ENCODE measurements around the gene SURF4.

The SURF4 gene

DNA sequence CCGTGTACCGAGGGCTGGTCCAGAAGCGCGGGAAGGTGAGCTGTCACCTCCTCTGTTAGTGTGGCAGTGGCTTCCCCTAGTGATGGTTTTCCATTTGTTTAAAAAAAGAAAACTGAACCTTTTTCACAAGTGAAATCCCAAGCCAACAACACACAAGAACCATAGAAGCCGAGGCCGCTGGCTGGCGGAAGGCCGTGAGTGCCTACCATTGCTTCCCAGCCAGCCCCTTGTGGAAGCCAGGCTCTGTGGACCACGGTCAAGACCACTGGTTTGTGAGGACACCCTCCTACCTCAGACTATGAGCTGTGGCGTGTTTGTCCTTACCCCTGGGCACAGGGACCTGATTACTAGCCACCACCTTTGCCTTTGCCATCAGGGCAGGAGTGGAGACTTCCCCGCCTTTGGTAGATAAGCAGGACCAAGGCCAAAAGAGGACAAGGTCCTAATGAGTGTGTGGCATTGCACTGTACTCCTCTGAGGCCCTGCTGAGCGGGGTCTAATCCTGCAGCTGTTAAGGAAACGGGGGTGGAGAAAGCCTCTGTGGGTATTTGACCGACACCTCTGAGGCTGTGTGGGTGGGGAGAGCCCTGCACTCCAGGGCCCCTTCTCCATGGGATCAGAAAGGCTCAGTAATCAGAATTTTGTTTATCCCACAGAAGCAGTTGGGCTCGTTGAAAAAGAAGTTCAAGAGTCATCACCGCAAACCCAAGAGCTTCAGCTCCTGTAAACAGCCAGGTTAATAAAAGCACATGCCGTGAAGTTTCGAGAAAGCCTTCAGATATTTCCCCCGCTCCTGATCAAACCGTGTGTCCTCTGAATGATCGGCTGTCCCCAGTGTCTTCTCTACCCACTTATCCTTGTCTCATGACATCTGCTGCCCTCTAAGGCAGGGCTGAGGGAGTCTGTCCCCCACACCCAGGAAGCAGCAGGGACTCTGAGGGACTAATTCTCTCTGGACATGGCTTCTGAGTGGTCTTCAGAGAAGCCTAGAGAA lies 15.2 kb downstream of the SURF4 start:
- H3K36me3 ChIP-seq (ENCODE audit: control insufficient read depth, insufficient read depth, low read length): peaks cover 77% of the 10 kb centered on the region

DNA sequence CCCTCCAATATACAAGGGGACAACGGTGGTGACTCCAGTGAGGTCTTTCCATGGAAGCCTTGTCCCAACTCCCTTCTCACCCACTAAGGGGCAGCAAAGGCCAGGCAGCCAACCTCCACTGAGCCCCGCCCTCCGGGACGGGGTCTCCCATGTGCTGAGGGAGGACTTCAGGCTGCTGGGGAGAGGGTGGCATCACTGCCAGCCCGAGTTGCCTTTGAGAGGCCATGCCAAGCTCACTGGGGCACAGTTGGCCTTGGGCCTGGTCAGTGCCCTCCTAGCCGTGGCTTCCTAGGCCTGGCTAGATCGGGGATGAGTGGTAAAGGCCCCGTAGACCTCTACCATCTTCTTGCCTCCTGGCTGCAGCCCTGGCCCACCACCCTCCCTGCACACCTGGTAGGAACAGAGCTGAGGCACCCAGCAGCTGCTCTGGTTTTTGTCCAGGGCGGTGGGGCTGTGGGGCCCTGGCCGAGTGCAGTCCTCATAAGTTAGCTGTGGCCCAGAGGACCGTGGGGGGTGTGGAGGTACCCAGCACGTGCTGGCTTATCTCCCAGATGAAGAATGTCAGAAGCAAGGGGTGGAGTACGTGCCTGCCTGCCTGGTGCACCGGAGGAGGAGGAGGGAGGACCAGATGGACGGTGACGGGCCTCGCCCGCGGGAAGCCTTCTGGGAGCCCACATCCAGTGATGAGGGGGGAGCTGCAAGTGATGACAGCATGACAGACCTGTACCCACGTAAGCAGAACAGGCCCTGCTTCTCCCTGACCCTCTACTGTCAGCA lies 16.3 kb downstream of the SURF4 start:
- Histone ChIP-seq H3K9me3 (ENCODE audit: control insufficient read depth, low read length) (no peaks in the 10 kb centered on the region), H3K4me3 (ENCODE audit: extremely low read depth, insufficient read depth, low read length, poor library complexity, severe bottlenecking) (no peak overlapping the region), H3K4me1 (ENCODE audit: control insufficient read depth, insufficient read depth, low read length, poor library complexity, severe bottlenecking) (no peaks in the 10 kb centered on the region), H3K27ac (ENCODE audit: low read depth, low read length, severe bottlenecking) (peak overlapping the region; percentile 29), H3K36me3 (ENCODE audit: control insufficient read depth, insufficient read depth, low read length) (peaks cover 66% of the 10 kb centered on the region)
- 83 to 89% methylated on average over 11 to 15 of the region's 20 CpGs for WGBS, 2 experiments (ENCODE audit: insufficient coverage in 2 of 2)

More for the DNA sequence above, 15.2 kb downstream of the SURF4 start:
- H3K4me3 ChIP-seq (ENCODE audit: extremely low read depth, insufficient read depth, low read length, poor library complexity, severe bottlenecking): no peak overlapping the region
- 95 to 96% methylated on average over 20 of the region's 21 CpGs for WGBS, 2 experiments (ENCODE audit: insufficient coverage in 2 of 2)
- H3K4me1 ChIP-seq (ENCODE audit: control insufficient read depth, insufficient read depth, low read length, poor library complexity, severe bottlenecking): no peaks in the 10 kb centered on the region
- no peak overlapping the region for H3K27ac ChIP-seq (ENCODE audit: low read depth, low read length, severe bottlenecking)
- no peaks in the 10 kb centered on the region for H3K9me3 ChIP-seq (ENCODE audit: control insufficient read depth, low read length)

- 87 to 97% methylated on average over 14 of the region's 14 CpGs for WGBS, 2 experiments (ENCODE audit: insufficient coverage in 2 of 2)
- Histone ChIP-seq H3K27ac (ENCODE audit: low read depth, low read length, severe bottlenecking) (no peak overlapping the region), H3K36me3 (ENCODE audit: control insufficient read depth, insufficient read depth, low read length) (peaks cover 55% of the 10 kb centered on the region), H3K4me3 (ENCODE audit: extremely low read depth, insufficient read depth, low read length, poor library complexity, severe bottlenecking) (peak overlapping the region; percentile 72), H3K4me1 (ENCODE audit: control insufficient read depth, insufficient read depth, low read length, poor library complexity, severe bottlenecking) (no peaks in the 10 kb centered on the region), H3K9me3 (ENCODE audit: control insufficient read depth, low read length) (no peaks in the 10 kb centered on the region)
Measured at GRCh38 chr9:133357656-133358055, 18.2 kb downstream of the SURF4 start.

GRCh38 chr9:133356391-133357091 lies 19.3 kb downstream of the SURF4 start, which contains the start of the genes SURF1 and SURF2:
TSS of gene SURF1 (minus strand) at chr9:133356487. CDS start at chr9:133356453, 34 bp downstream.
TSS of gene SURF2 (plus strand) at chr9:133356550. CDS start at chr9:133356593, 43 bp downstream.
- Histone ChIP-seq H3K4me3 (ENCODE audit: extremely low read depth, insufficient read depth, low read length, poor library complexity, severe bottlenecking) (peak within 1 kb of the TSS; percentile 72), H3K9me3 (ENCODE audit: control insufficient read depth, low read length) (no peaks in the 10 kb centered on the region), H3K36me3 (ENCODE audit: control insufficient read depth, insufficient read depth, low read length) (peaks cover 55% of the 10 kb centered on the region), H3K4me1 (ENCODE audit: control insufficient read depth, insufficient read depth, low read length, poor library complexity, severe bottlenecking) (no peaks in the 10 kb centered on the region), H3K27ac (ENCODE audit: low read depth, low read length, severe bottlenecking) (peak within 1 kb of the TSS; percentile 23)
- 0 to 2% methylated on average over 46 to 66 of the region's 78 CpGs for WGBS, 2 experiments (ENCODE audit: insufficient coverage in 2 of 2)

GRCh38 chr9:133355881-133356357 lies 19.9 kb downstream of the SURF4 start:
- WGBS, 2 experiments (ENCODE audit: insufficient coverage in 2 of 2): 3 to 6% methylated on average over 11 to 22 of the region's 31 CpGs
- Histone ChIP-seq H3K4me1 (ENCODE audit: control insufficient read depth, insufficient read depth, low read length, poor library complexity, severe bottlenecking) (no peaks in the 10 kb centered on the region), H3K36me3 (ENCODE audit: control insufficient read depth, insufficient read depth, low read length) (peaks cover 56% of the 10 kb centered on the region), H3K27ac (ENCODE audit: low read depth, low read length, severe bottlenecking) (peak overlapping the region; percentile 23), H3K9me3 (ENCODE audit: control insufficient read depth, low read length) (no peaks in the 10 kb centered on the region), H3K4me3 (ENCODE audit: extremely low read depth, insufficient read depth, low read length, poor library complexity, severe bottlenecking) (peak overlapping the region; percentile 72)

GRCh38 chr9:133354766-133355165 lies 21.1 kb downstream of the SURF4 start:
- peaks cover 1% of the 10 kb centered on the region for H3K4me1 ChIP-seq (ENCODE audit: control insufficient read depth, insufficient read depth, low read length, poor library complexity, severe bottlenecking)
- H3K9me3 ChIP-seq (ENCODE audit: control insufficient read depth, low read length): no peaks in the 10 kb centered on the region
- H3K27ac ChIP-seq (ENCODE audit: low read depth, low read length, severe bottlenecking): no peak overlapping the region
- H3K36me3 ChIP-seq (ENCODE audit: control insufficient read depth, insufficient read depth, low read length): peaks cover 57% of the 10 kb centered on the region
- no peak overlapping the region for H3K4me3 ChIP-seq (ENCODE audit: extremely low read depth, insufficient read depth, low read length, poor library complexity, severe bottlenecking)
- 88 to 96% methylated on average over 7 of the region's 7 CpGs for WGBS, 2 experiments (ENCODE audit: insufficient coverage in 2 of 2)

DNA sequence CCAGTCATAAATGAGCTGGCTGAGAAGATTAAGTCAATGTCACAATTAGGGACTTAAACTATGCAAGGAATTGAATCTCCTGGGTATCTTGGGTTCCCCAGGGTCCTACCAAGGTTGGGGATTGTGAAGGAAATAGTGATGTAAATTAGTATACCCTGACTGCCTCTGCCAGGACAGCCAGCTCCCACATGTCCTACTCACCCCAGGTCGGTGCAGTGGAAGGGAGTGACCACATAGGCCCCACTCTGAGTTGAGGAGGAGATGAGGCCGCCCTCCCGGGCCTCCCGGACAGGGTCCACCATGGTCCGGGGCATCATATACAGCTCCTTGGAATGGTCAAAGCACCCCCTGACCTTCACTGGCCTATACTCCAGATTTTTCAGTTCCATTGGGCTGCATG lies 22.3 kb downstream of the SURF4 start:
- Histone ChIP-seq H3K36me3 (ENCODE audit: control insufficient read depth, insufficient read depth, low read length) (peaks cover 61% of the 10 kb centered on the region), H3K9me3 (ENCODE audit: control insufficient read depth, low read length) (no peaks in the 10 kb centered on the region), H3K4me3 (ENCODE audit: extremely low read depth, insufficient read depth, low read length, poor library complexity, severe bottlenecking) (no peak overlapping the region), H3K4me1 (ENCODE audit: control insufficient read depth, insufficient read depth, low read length, poor library complexity, severe bottlenecking) (peaks cover 6% of the 10 kb centered on the region), H3K27ac (ENCODE audit: low read depth, low read length, severe bottlenecking) (peak overlapping the region; percentile 16)
- WGBS, 2 experiments (ENCODE audit: insufficient coverage in 2 of 2): 96 to 100% methylated on average over 4 of the region's 5 CpGs

DNA sequence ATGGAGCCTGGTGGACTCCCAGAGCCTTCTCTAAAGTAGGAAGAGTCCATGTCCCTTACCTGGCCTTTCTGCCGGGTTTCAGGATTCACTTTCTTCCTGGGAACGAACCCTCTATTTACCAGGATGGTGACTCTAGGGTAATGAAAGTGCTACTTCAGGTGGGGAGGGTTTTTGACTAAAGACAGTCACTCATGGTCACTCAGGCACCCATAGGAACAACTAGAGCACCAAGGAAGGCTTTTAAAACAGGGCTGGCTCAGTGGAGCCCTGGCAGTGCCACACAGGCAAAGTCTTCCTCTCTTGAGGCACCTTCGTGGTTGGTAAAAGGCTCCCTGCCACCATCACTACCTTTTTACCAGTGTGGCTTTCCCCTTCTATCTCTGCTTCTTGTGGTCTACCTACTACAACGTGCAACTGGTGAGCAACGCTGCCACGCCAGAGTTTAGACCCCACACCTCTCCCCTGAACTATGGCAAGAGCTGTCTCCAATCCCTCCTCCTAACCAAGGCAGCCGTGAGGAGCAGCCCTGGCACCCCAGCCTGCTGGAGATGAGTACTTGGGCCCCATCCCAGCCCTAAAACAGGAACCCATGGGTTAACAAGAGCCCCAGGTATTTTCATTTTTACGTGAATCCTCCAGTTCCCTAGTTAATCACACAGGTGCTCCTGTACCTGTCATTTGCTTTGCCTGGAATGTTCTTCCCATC lies 23.1 kb downstream of the SURF4 start:
- Histone ChIP-seq H3K9me3 (ENCODE audit: control insufficient read depth, low read length) (no peaks in the 10 kb centered on the region), H3K27ac (ENCODE audit: low read depth, low read length, severe bottlenecking) (peak overlapping the region; percentile 16), H3K4me3 (ENCODE audit: extremely low read depth, insufficient read depth, low read length, poor library complexity, severe bottlenecking) (no peak overlapping the region), H3K36me3 (ENCODE audit: control insufficient read depth, insufficient read depth, low read length) (peaks cover 55% of the 10 kb centered on the region), H3K4me1 (ENCODE audit: control insufficient read depth, insufficient read depth, low read length, poor library complexity, severe bottlenecking) (peaks cover 6% of the 10 kb centered on the region)
- 92 to 95% methylated on average over 6 to 7 of the region's 8 CpGs for WGBS, 2 experiments (ENCODE audit: insufficient coverage in 2 of 2)

- Histone ChIP-seq H3K27ac (ENCODE audit: low read depth, low read length, severe bottlenecking) (no peak overlapping the region), H3K9me3 (ENCODE audit: control insufficient read depth, low read length) (no peaks in the 10 kb centered on the region), H3K4me3 (ENCODE audit: extremely low read depth, insufficient read depth, low read length, poor library complexity, severe bottlenecking) (no peak overlapping the region), H3K4me1 (ENCODE audit: control insufficient read depth, insufficient read depth, low read length, poor library complexity, severe bottlenecking) (peaks cover 6% of the 10 kb centered on the region), H3K36me3 (ENCODE audit: control insufficient read depth, insufficient read depth, low read length) (peaks cover 52% of the 10 kb centered on the region)
- WGBS, 2 experiments (ENCODE audit: insufficient coverage in 2 of 2): 83 to 88% methylated on average over 10 to 14 of the region's 14 CpGs
Measured at GRCh38 chr9:133351908-133352634, 23.8 kb downstream of the SURF4 start.

Measured in mesodermal cell (in vitro differentiated cells).